Thyroid gland (tissue), 4 donors: ENCODE data around the gene CAV2. TPM values are rescaled to one million over a fixed set of nuclear protein-coding genes. Genes with fewer than 3 reads are reported as not detected.

ENCODE experiments used
- DNase-seq, 2 donors: peaks; one replicate each; pipeline ENCODE4 v3.0.0-alpha.2; 2019
- H3K27ac ChIP-seq, 3 donors: fragments of 200-600 bp; sonication (generic); 1 replicate in 2 of 3; 2 replicates in 1 of 3; pipeline ENCODE4 v1.5.1; 2016 to 2019; ENCODE audit warnings: mild to moderate bottlenecking in 1 of 3, moderate library complexity in 1 of 3
- H3K27me3 ChIP-seq: fragments of 200-600 bp; sonication (generic); one replicate; pipeline ENCODE4 v1.5.1; 2019
- H3K36me3 ChIP-seq, 2 donors: fragments of 200-600 bp; sonication (generic); one replicate each; pipeline ENCODE4 v1.5.1; 2016 to 2019
- H3K4me1 ChIP-seq, 2 donors: fragments of 200-600 bp; sonication (generic); one replicate each; pipeline ENCODE4 v1.5.1; 2017 to 2019
- H3K4me3 ChIP-seq, 3 donors: fragments of 200-600 bp; sonication (generic); replicated peaks in 1 of 3; 1 replicate in 2 of 3; 2 replicates in 1 of 3; pipeline ENCODE4 v1.5.1; 2016; ENCODE audit warnings: mild to moderate bottlenecking in 1 of 3
- H3K9me3 ChIP-seq: fragments of 200-600 bp; sonication (generic); one replicate; pipeline ENCODE4 v1.5.1; 2017
- POLR2A ChIP-seq, 2 donors: fragments of 450-650 bp; IDR thresholded peaks; one replicate each; pipeline ENCODE4 v1.6.1; 2017; ENCODE audit warnings: antibody characterized with exemption in 2 of 2, mild to moderate bottlenecking in 2 of 2, moderate library complexity in 1 of 2
- WGBS, 2 donors: methylation state at CpG; one replicate each; pipeline ENCODE4 v1.1.5; 2017; 5-methylcytosine and 5-hydroxymethylcytosine counted together
- intact Hi-C: fragments of 100-400 bp; cut with DNase I; formaldehyde crosslinking; loops from one replicate; pipeline ENCODE4 v1.15.1; 2023
- total RNA-seq, 4 donors: library from RNA; depleted of rRNA; stranded (reverse); fragments of >200 nt; gene quantifications; one replicate each; pipeline ENCODE4 v1.2.3, GENCODE V29; 2016
- TF ChIP-seq, protein P1 (sequence below), 6 experiments: fragments of 200-600 bp in 3 of 6; fragments of 450-650 bp in 3 of 6; sonication (generic) in 3 of 6; IDR thresholded peaks; one replicate each; pipeline ENCODE4 v1.5.1; 2016 to 2019; ENCODE audit warnings: antibody characterized with exemption in 6 of 6, mild to moderate bottlenecking in 2 of 6, inconsistent platforms in 1 of 6, moderate library complexity in 1 of 6

Gene CAV2
- total RNA-seq, 4 donors from 2014 or later: 210 to 331 (median 239) TPM

- H3K36me3 ChIP-seq: no peaks in the 10 kb centered on the region
- no peaks in the 10 kb centered on the region for H3K9me3 ChIP-seq
- H3K27me3 ChIP-seq: no peaks in the 10 kb centered on the region
- 56 to 79% methylated on average over 2 of the region's 2 CpGs for WGBS, 2 donors
- H3K4me1 ChIP-seq: peaks cover 4 to 13% of the 10 kb centered on the region in 2 donors
- no peak for DNase-seq
- H3K27ac ChIP-seq: no peak overlapping the region
- TF ChIP-seq, protein P1, sequence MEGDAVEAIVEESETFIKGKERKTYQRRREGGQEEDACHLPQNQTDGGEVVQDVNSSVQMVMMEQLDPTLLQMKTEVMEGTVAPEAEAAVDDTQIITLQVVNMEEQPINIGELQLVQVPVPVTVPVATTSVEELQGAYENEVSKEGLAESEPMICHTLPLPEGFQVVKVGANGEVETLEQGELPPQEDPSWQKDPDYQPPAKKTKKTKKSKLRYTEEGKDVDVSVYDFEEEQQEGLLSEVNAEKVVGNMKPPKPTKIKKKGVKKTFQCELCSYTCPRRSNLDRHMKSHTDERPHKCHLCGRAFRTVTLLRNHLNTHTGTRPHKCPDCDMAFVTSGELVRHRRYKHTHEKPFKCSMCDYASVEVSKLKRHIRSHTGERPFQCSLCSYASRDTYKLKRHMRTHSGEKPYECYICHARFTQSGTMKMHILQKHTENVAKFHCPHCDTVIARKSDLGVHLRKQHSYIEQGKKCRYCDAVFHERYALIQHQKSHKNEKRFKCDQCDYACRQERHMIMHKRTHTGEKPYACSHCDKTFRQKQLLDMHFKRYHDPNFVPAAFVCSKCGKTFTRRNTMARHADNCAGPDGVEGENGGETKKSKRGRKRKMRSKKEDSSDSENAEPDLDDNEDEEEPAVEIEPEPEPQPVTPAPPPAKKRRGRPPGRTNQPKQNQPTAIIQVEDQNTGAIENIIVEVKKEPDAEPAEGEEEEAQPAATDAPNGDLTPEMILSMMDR (IDR thresholded peaks at IDR 0.05): no peak
- no peak for TF ChIP-seq POLR2A (IDR thresholded peaks at IDR 0.05)
- H3K4me3 ChIP-seq: no peak overlapping the region
- intact Hi-C loops: no loop called here
Measured at GRCh38 chr7:116547347-116547746, 47.8 kb downstream of the CAV2 start.

- intact Hi-C loops: no loop called here
- Histone ChIP-seq H3K4me1 (peaks cover 11 to 13% of the 10 kb centered on the region in 2 donors), H3K36me3 (no peaks in the 10 kb centered on the region), H3K27ac (no peak overlapping the region), H3K27me3 (no peaks in the 10 kb centered on the region), H3K4me3 (no peak overlapping the region), H3K9me3 (no peaks in the 10 kb centered on the region)
- TF ChIP-seq, protein P1 (IDR thresholded peaks at IDR 0.05): no peak
- no peak for TF ChIP-seq POLR2A (IDR thresholded peaks at IDR 0.05)
- WGBS, 2 donors: 93 to 95% methylated on average over 3 of the region's 3 CpGs
- DNase-seq: no peak
Measured at GRCh38 chr7:116548506-116548905, 49.0 kb downstream of the CAV2 start.

- Histone ChIP-seq H3K36me3 (no peaks in the 10 kb centered on the region), H3K4me3 (no peak overlapping the region), H3K4me1 (peaks cover 11 to 15% of the 10 kb centered on the region in 2 donors), H3K27me3 (no peaks in the 10 kb centered on the region), H3K9me3 (no peaks in the 10 kb centered on the region), H3K27ac (no peak overlapping the region)
- DNase-seq: no peak
- no peak for TF ChIP-seq POLR2A (IDR thresholded peaks at IDR 0.05)
- TF ChIP-seq, protein P1 (IDR thresholded peaks at IDR 0.05): no peak
- intact Hi-C loops: no loop called here
Measured at GRCh38 chr7:116549370-116549769, 49.8 kb downstream of the CAV2 start.

DNA sequence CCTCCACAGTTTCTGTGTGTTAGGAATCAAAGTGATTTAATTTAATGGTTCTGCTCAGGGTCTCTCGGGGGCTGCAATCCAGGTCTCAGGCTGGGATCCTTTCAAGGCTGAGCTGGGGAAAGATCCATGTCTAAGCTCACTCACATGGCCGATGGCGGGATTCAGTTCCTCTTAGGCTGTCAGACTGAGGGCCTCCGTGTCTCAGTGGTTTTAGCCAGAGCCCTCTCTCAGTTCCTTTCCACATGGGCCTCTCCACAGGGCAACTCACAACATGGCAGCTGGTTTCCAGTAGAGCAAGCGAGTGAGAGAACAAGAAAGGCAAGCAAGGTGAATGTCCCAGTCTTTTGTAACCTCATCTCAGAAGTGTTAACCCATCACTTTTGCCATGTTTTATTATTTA is 52.2 kb downstream of the CAV2 start:
- no peaks in the 10 kb centered on the region for H3K27me3 ChIP-seq
- H3K36me3 ChIP-seq: no peaks in the 10 kb centered on the region
- WGBS, 2 donors: 75 to 78% methylated on average over 5 of the region's 5 CpGs
- peak overlapping the region in 1 of 3 donors; percentile 49 for H3K27ac ChIP-seq
- peaks cover 21 to 31% of the 10 kb centered on the region in 2 donors for H3K4me1 ChIP-seq
- intact Hi-C loops: no loop called here
- no peak for TF ChIP-seq POLR2A (IDR thresholded peaks at IDR 0.05)
- TF ChIP-seq, protein P1 (IDR thresholded peaks at IDR 0.05): no peak
- DNase-seq: no peak
- no peaks in the 10 kb centered on the region for H3K9me3 ChIP-seq
- H3K4me3 ChIP-seq: no peak overlapping the region

GRCh38 chr7:116552602-116553001 is 53.1 kb downstream of the CAV2 start:
- H3K36me3 ChIP-seq: no peaks in the 10 kb centered on the region
- no peaks in the 10 kb centered on the region for H3K9me3 ChIP-seq
- H3K27me3 ChIP-seq: no peaks in the 10 kb centered on the region
- 87 to 90% methylated on average over 1 of the region's 1 CpG for WGBS, 2 donors
- no peak for DNase-seq
- peaks cover 26 to 36% of the 10 kb centered on the region in 2 donors for H3K4me1 ChIP-seq
- H3K27ac ChIP-seq: peak overlapping the region in 1 of 3 donors; percentile 49
- intact Hi-C loops: no loop called here
- no peak for TF ChIP-seq POLR2A (IDR thresholded peaks at IDR 0.05)
- TF ChIP-seq, protein P1 (IDR thresholded peaks at IDR 0.05): no peak
- H3K4me3 ChIP-seq: no peak overlapping the region
